C4-2B (cell line): ENCODE results near the gene KIF26B.

Source experiments
- ZFX ChIP-seq: fragments of 450-650 bp; IDR thresholded peaks from 2 replicates; pipeline ENCODE4 v1.6.1; 2017
- TF ChIP-seq, protein P1 (sequence below): fragments of 450-650 bp; conservative IDR thresholded peaks from 2 replicates; pipeline ENCODE4 v1.5.1; 2017; ENCODE audit warnings: mild to moderate bottlenecking

DNA sequence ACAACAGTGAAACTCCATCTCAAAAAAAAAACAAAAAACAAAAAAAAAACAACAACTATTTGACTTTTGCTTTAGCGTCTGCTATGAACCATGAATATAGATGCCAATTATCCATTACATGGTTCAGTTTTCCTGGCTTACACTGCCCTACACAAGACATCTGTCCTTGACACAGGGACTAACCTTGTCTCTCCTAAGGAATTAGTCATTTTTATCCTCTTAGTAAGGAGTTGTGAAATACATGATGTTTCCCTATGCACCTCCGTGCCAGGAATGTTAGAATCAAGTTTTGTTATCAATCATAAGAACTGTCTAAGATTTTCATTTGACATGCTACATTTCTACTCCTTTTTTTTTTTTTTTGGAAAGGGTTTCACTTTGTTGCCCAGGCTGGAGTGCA is 241.8 kb downstream of the KIF26B start:
- TF ChIP-seq, protein P1, sequence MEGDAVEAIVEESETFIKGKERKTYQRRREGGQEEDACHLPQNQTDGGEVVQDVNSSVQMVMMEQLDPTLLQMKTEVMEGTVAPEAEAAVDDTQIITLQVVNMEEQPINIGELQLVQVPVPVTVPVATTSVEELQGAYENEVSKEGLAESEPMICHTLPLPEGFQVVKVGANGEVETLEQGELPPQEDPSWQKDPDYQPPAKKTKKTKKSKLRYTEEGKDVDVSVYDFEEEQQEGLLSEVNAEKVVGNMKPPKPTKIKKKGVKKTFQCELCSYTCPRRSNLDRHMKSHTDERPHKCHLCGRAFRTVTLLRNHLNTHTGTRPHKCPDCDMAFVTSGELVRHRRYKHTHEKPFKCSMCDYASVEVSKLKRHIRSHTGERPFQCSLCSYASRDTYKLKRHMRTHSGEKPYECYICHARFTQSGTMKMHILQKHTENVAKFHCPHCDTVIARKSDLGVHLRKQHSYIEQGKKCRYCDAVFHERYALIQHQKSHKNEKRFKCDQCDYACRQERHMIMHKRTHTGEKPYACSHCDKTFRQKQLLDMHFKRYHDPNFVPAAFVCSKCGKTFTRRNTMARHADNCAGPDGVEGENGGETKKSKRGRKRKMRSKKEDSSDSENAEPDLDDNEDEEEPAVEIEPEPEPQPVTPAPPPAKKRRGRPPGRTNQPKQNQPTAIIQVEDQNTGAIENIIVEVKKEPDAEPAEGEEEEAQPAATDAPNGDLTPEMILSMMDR = no peak
- no peak for TF ChIP-seq ZFX
